ENCODE results near the gene TNFRSF8.

DNA sequence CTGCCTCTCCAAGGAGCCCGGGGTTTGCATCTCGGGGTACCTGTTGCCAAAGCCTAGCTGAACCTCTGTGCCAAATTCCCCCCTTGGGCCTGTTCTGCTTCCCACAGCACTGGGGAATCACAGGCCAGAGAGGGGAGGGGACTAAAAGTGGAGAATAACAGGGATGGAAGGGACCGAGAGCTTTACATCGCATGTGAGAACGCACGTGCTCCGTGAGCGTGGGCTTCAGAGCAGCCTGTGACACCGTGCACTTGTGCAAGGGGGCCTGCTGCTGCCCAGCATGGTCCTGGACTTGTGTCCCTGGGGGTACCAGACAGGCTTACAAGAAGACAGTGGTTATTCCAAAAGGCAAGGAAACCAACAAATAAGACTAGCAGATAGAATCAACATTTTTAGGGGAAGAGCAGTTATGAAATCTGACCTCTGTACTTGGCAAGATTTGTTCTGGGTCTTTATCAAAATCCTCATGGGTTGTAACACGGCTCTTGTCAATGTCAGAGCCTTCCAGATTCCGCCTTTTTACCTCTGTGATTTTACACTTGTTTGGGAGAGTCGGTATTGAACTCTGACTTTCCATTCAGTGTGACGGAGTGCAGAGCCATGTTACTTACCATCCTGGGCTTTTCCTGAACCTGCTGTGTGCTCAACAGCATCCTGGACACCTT, 67.5 kb downstream of the TNFRSF8 start:
- no peak for TF ChIP-seq TAF1 (IDR thresholded peaks at IDR 0.05; ENCODE audit: borderline replicate concordance, insufficient read depth, low read length)
- TF ChIP-seq POLR2AphosphoS5 (IDR thresholded peaks at IDR 0.05; ENCODE audit: low read depth, low read length) = no peak
